GM12892 (cell line): Measurements from ENCODE around the gene USP40.

Experiments used
- DNase-seq: peaks from one replicate; pipeline ENCODE4 v3.0.0; 2011; ENCODE audit not compliant: insufficient read length
- FAIRE-seq: peaks from 2 replicates; lab custom pipeline; 2011; peaks lifted over from hg19 to GRCh38; lab: Jason Lieb, UNC
- POLR2A ChIP-seq: IDR thresholded peaks from 2 replicates; pipeline ENCODE4 v1.6.1; 2011; ENCODE audit warnings: low read depth, low read length, control low read depth
- POLR2AphosphoS5 ChIP-seq: IDR thresholded peaks from 2 replicates; pipeline ENCODE4 v1.6.1; 2011; ENCODE audit warnings: low read depth, low read length, control low read depth
- TAF1 ChIP-seq: IDR thresholded peaks from 2 replicates; pipeline ENCODE4 v1.6.1; 2011; ENCODE audit warnings: low read depth, mild to moderate bottlenecking, control low read depth, low read length, borderline replicate concordance

USP40 gene

GRCh38 chr2:233434666-233435330 is 131.8 kb downstream of the USP40 start:
- FAIRE-seq (no peak), DNase-seq (no peak)
- TF ChIP-seq TAF1 = no peak
- no peak for TF ChIP-seq POLR2AphosphoS5
- no peak for TF ChIP-seq POLR2A

DNA sequence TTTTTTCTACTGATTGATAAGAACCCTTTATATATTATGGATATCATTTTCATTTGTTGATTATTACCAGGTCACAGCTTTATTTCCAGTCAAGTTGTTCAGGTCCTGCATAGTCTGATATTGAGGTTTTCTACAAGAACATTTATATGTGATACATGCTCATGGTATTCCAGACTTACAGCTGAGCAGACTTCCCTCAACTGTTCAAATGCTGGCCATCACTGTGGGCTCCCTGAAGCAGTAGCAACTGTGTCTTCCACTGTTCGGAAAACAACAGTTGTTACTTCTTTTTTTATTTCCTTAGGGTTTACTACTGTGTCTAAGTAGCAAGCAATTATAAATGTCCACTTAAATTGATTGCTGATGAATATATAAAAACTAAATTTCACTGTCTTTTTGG is 132.8 kb downstream of the USP40 start:
- no peak for FAIRE-seq
- DNase-seq = no peak
- TF ChIP-seq POLR2A = no peak
- no peak for TF ChIP-seq POLR2AphosphoS5
- TF ChIP-seq TAF1 = no peak

DNA sequence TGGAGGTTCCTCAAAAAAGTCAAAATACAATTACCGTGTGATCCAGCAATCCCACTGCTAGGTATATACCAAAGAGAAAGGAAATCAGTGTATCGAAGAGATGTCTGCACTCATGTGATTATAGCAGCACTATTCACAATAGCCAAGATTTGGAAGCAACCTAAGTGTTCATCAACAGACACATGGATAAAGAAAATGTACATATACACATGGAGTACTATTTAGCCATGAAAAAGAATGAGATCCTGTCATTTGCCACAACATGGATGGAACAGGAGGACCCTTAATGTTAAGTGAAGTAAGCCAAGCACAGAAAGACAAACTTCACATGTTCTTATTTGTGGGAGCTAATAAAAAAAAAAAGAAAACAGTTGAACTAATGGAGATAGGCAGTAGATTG is 133.6 kb downstream of the USP40 start:
- no peak for DNase-seq
- TF ChIP-seq TAF1 (no peak), POLR2A (no peak), POLR2AphosphoS5 (no peak)
- no peak for FAIRE-seq

DNA sequence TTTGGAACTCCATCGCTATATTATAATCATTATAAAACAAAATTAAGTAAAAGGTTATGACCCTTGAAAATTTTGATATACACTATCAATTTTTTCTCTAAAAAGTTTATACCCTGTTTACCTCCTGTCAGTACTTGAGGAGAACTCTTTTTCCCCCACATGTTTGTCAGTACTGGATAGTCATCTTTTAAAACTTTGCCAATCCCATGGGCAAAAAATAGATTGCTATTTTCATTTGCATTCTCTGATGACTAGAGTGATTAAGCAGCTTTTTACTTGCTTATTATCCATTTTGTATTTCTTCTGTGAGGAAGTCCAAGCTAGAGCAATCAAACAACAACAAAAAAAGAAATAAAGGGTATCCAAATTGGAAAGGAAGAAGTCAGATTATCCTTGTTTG is 135.9 kb downstream of the USP40 start:
- TF ChIP-seq TAF1 = no peak
- DNase-seq (no peak), FAIRE-seq (no peak)

DNA sequence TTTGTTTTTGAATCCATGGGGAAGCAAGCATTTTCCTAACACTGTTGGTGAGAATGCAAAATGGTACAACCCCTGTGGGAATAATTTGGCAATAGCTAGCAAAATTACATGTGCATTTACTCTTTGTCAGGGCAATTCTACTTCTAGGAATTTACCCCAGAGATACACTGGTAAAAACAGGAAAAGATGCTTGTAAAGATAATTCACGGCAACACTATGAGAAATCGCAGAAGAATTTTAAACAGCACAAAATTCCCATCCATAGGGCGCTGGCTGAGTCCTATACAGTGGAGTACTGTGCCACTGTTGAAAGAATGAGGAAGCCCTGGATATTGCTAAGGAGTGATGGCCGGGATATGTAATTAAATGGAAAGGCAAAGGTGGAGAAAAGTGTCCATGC is 136.5 kb downstream of the USP40 start:
- no peak for DNase-seq

DNA sequence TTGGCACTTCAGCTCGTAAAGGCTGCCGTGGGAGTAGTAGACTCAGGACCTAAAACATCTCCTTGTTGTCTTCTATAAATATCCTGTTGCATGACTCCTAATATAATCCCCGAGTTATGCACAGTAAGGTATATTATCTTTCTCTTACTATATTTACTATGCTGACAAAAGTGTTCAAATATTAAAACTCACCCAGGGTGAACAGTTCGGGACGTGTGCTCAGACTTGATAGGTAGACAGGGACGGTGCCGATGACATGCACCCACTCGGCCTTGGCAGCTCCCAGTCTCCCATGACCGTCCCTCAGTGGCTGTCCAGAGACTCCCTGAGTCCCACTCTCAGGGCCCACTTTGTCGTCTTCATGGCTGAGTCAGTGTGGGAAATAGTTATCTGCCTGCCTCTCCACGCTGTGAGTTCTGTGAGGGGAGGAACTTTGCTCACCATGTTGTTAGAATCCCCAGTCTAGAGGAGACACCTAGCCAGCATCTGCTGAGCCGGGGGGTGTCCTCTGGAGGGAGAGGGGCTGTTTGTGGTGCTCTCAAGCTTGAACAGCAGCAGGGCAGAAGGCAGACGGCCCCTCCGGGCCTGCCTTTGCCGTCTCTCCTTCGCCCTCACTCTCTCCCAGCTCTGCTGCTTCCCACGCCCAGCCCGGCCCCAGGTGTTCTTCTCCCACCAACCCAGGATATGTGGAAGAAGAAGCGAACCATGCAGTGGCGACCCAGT is 137.2 kb downstream of the USP40 start:
- FAIRE-seq (no peak), DNase-seq (no peak)
- TF ChIP-seq POLR2A (no peak), TAF1 (no peak), POLR2AphosphoS5 (no peak)

More for the DNA sequence above, 136.5 kb downstream of the USP40 start:
- FAIRE-seq = no peak
- TF ChIP-seq TAF1 (no peak), POLR2AphosphoS5 (no peak), POLR2A (no peak)

- FAIRE-seq (no peak), DNase-seq (no peak)
- TF ChIP-seq POLR2AphosphoS5 = no peak
- TF ChIP-seq POLR2A = no peak
- no peak for TF ChIP-seq TAF1
These were observed 138.1 kb downstream of the USP40 start for GRCh38 chr2:233428438-233428837.

DNA sequence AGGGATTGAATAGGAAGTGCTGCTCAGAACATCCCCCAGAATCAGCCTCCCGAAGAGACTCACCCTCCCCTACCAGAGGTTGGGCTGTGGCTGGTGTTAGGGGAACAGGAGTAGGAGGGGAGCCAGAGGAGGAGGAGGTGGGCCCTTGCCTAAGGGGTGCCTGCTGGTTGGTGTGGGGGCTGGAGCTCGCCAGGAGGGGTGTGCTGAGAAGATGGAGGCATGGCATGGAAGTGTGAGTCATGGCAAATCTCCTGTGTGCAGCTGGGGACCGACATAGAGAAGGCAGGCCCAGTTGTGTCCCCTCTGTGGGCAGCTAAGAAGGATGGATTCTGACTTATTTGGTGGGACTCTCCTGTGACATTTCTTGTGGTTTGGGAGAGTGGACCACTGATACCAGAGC is 138.6 kb downstream of the USP40 start:
- DNase-seq (no peak), FAIRE-seq (no peak)
- TF ChIP-seq POLR2A (no peak), TAF1 (no peak), POLR2AphosphoS5 (no peak)

GRCh38 chr2:233426619-233427342 is 139.8 kb downstream of the USP40 start:
- TF ChIP-seq TAF1 (no peak), POLR2AphosphoS5 (no peak), POLR2A (no peak)
- DNase-seq (no peak), FAIRE-seq (no peak)
